IMR-90 (cell line): Measurements from ENCODE around the gene ASAH2.

Source experiments
- BHLHE40 ChIP-seq: fragments of 150-350 bp; IDR thresholded peaks from 2 replicates; pipeline ENCODE4 v1.6.1; 2016; ENCODE audit warnings: mild to moderate bottlenecking, low read depth, low read length
- CHD1 ChIP-seq: IDR thresholded peaks from 2 replicates; pipeline ENCODE4 v1.6.1; 2012; ENCODE audit warnings: low read depth, low read length, improper control_type of control experiment
- MAZ ChIP-seq: IDR thresholded peaks from 2 replicates; pipeline ENCODE4 v1.6.1; 2012; ENCODE audit warnings: low read depth, mild to moderate bottlenecking, low read length, improper control_type of control experiment, moderate library complexity, borderline replicate concordance
- RAD21 ChIP-seq: IDR thresholded peaks from 2 replicates; pipeline ENCODE4 v1.6.1; 2012; ENCODE audit warnings: low read length, improper control_type of control experiment
- TF ChIP-seq, protein P1 (sequence below): conservative IDR thresholded peaks from 2 replicates; pipeline ENCODE4 v1.5.1; 2012; ENCODE audit warnings: mild to moderate bottlenecking, low read depth, low read length, improper control_type of control experiment

GRCh38 chr10:50281967-50282522 lies 30.7 kb upstream of the ASAH2 start:
- TF ChIP-seq, protein P1, sequence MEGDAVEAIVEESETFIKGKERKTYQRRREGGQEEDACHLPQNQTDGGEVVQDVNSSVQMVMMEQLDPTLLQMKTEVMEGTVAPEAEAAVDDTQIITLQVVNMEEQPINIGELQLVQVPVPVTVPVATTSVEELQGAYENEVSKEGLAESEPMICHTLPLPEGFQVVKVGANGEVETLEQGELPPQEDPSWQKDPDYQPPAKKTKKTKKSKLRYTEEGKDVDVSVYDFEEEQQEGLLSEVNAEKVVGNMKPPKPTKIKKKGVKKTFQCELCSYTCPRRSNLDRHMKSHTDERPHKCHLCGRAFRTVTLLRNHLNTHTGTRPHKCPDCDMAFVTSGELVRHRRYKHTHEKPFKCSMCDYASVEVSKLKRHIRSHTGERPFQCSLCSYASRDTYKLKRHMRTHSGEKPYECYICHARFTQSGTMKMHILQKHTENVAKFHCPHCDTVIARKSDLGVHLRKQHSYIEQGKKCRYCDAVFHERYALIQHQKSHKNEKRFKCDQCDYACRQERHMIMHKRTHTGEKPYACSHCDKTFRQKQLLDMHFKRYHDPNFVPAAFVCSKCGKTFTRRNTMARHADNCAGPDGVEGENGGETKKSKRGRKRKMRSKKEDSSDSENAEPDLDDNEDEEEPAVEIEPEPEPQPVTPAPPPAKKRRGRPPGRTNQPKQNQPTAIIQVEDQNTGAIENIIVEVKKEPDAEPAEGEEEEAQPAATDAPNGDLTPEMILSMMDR: no peak
- TF ChIP-seq CHD1 (no peak), BHLHE40 (no peak), RAD21 (no peak), MAZ (no peak)
